ENCODE measurements around the gene TULP4. TPM values are rescaled to one million over a fixed set of nuclear protein-coding genes. Genes with fewer than 3 reads are reported as not detected.

Gene TULP4
- total RNA-seq, 1 donor from 2014 or later, result 406 TPM

DNA sequence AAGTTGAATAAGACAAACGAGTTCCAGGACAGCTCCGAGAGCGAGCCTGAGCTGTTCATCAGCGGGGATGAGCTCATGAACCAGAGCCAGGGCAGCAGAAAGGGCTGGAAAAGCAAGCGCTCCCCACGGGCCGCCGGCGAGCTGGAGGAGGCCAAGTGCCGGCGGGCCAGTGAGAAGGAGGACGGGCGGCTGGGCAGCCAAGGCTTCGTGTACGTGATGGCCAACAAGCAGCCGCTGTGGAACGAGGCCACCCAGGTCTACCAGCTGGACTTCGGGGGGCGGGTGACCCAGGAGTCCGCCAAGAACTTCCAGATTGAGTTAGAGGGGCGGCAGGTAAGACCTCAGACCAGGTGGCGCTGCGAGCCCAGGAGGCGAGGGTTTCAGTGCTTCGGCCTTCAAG, 191.6 kb downstream of the TULP4 start:
- Mint-ChIP-seq H3K27me3 (ENCODE audit: unreplicated experiment) (peaks cover 4% of the 10 kb centered on the region), H3K36me3 (ENCODE audit: unreplicated experiment) (no peaks in the 10 kb centered on the region), H3K27ac (ENCODE audit: unreplicated experiment) (no peak overlapping the region), H3K4me1 (ENCODE audit: low read depth, unreplicated experiment) (peaks cover 7% of the 10 kb centered on the region), H3K4me3 (ENCODE audit: unreplicated experiment) (no peak overlapping the region), H3K9me3 (ENCODE audit: unreplicated experiment) (peaks cover 10% of the 10 kb centered on the region)
- TF ChIP-seq, protein P1, sequence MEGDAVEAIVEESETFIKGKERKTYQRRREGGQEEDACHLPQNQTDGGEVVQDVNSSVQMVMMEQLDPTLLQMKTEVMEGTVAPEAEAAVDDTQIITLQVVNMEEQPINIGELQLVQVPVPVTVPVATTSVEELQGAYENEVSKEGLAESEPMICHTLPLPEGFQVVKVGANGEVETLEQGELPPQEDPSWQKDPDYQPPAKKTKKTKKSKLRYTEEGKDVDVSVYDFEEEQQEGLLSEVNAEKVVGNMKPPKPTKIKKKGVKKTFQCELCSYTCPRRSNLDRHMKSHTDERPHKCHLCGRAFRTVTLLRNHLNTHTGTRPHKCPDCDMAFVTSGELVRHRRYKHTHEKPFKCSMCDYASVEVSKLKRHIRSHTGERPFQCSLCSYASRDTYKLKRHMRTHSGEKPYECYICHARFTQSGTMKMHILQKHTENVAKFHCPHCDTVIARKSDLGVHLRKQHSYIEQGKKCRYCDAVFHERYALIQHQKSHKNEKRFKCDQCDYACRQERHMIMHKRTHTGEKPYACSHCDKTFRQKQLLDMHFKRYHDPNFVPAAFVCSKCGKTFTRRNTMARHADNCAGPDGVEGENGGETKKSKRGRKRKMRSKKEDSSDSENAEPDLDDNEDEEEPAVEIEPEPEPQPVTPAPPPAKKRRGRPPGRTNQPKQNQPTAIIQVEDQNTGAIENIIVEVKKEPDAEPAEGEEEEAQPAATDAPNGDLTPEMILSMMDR (IDR thresholded peaks at IDR 0.05; ENCODE audit: partially characterized antibody, unreplicated experiment), result no peak
- no peak for DNase-seq

DNA sequence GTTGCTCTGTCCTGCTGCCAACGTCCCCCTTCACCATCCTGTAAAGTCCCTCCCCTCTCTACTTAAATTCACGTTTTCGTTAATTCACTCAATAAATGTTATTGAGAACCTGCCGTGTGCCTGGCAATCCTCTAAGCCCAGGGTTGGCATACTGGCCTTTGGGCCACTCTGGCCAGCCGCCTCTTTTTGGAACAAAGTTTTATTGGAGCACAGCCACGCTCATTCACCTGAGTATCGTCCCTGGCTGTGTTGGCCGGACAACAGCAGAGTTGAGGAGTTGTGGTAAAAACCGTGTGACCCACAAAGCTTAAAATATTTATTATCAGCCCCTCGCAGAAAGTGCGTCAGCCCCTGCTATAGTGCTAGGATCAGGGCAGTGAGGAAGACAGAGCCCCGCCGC, 192.9 kb downstream of the TULP4 start:
- peaks cover 10% of the 10 kb centered on the region for H3K9me3 Mint-ChIP-seq (ENCODE audit: unreplicated experiment)
- TF ChIP-seq, protein P1 (IDR thresholded peaks at IDR 0.05; ENCODE audit: partially characterized antibody, unreplicated experiment), result no peak
- H3K36me3 Mint-ChIP-seq (ENCODE audit: unreplicated experiment), result no peaks in the 10 kb centered on the region
- no peak overlapping the region for H3K4me3 Mint-ChIP-seq (ENCODE audit: unreplicated experiment)
- H3K27me3 Mint-ChIP-seq (ENCODE audit: unreplicated experiment), result peaks cover 4% of the 10 kb centered on the region
- no peak for DNase-seq
- peaks cover 7% of the 10 kb centered on the region for H3K4me1 Mint-ChIP-seq (ENCODE audit: low read depth, unreplicated experiment)
- no peak overlapping the region for H3K27ac Mint-ChIP-seq (ENCODE audit: unreplicated experiment)

DNA sequence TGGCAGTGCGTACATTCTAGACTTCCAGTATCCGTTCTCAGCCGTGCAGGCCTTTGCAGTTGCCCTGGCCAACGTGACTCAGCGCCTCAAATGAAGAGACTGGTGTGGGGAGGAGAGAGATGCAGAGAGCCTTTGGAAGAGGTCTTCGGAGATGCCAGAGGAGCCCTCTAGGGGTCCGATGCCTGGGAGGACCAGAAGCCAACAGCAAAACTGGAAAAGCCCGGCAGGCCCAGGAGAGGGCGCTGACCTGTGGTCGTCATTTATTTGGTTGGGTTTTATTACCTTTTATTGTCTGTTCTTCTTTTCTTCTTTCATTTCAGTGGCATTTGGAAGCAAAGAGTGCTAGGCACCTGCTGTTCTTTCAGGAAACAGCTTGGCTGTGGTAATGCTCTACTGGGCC, 194.3 kb downstream of the TULP4 start:
- H3K4me3 Mint-ChIP-seq (ENCODE audit: unreplicated experiment), result no peak overlapping the region
- TF ChIP-seq, protein P1 (IDR thresholded peaks at IDR 0.05; ENCODE audit: partially characterized antibody, unreplicated experiment), result peak; percentile 67
- peaks cover 5% of the 10 kb centered on the region for H3K4me1 Mint-ChIP-seq (ENCODE audit: low read depth, unreplicated experiment)
- H3K9me3 Mint-ChIP-seq (ENCODE audit: unreplicated experiment), result peaks cover 7% of the 10 kb centered on the region
- peak overlapping the region; percentile 70 for H3K27ac Mint-ChIP-seq (ENCODE audit: unreplicated experiment)
- H3K27me3 Mint-ChIP-seq (ENCODE audit: unreplicated experiment), result peaks cover under 1% of the 10 kb centered on the region
- peak; percentile 76 for DNase-seq
- no peaks in the 10 kb centered on the region for H3K36me3 Mint-ChIP-seq (ENCODE audit: unreplicated experiment)

DNA sequence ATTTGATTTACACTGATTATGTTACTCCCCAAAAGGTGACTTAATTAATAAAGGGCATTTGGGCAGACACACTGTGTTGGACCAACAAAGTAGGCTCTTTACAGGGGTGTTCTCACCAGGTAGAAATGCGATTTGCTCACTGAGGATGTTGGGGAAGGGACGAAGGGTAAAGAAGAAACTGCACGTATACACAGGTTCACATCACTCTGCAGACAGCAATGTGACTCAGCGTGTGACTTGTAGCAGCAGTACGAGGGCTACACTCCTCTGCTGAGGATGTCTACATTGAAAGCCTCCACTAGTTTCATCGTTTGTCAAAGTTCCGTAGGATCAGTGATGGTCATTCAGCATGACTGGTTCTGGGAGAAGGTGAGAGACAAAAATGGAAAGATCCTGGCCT, 194.9 kb downstream of the TULP4 start:
- peaks cover 7% of the 10 kb centered on the region for H3K9me3 Mint-ChIP-seq (ENCODE audit: unreplicated experiment)
- no peak for DNase-seq
- H3K27me3 Mint-ChIP-seq (ENCODE audit: unreplicated experiment), result no peaks in the 10 kb centered on the region
- no peak overlapping the region for H3K27ac Mint-ChIP-seq (ENCODE audit: unreplicated experiment)
- H3K4me3 Mint-ChIP-seq (ENCODE audit: unreplicated experiment), result no peak overlapping the region
- TF ChIP-seq, protein P1 (IDR thresholded peaks at IDR 0.05; ENCODE audit: partially characterized antibody, unreplicated experiment), result no peak
- peaks cover 5% of the 10 kb centered on the region for H3K4me1 Mint-ChIP-seq (ENCODE audit: low read depth, unreplicated experiment)
- H3K36me3 Mint-ChIP-seq (ENCODE audit: unreplicated experiment), result no peaks in the 10 kb centered on the region

DNA sequence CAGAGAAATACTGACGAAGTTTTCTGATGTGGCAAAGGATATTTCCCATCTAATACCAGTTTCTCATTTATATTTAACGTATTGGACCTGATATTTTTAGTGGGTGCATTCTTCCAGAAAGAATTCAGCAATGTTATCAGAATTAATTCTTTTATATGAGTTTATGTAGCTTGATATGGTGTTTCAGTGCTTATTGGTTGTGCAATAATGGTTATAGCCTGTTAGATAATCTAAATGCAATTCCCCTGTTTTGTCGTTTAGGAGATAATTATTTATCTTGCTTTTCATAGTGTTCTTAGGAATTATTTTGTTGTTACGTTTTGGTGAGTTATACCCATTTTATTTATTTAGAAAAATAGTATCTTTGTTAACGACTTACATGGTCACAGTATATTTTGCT, 196.2 kb downstream of the TULP4 start:
- Mint-ChIP-seq H3K4me1 (ENCODE audit: low read depth, unreplicated experiment) (peaks cover 5% of the 10 kb centered on the region), H3K27ac (ENCODE audit: unreplicated experiment) (no peak overlapping the region), H3K27me3 (ENCODE audit: unreplicated experiment) (no peaks in the 10 kb centered on the region), H3K9me3 (ENCODE audit: unreplicated experiment) (peaks cover 4% of the 10 kb centered on the region), H3K4me3 (ENCODE audit: unreplicated experiment) (no peak overlapping the region), H3K36me3 (ENCODE audit: unreplicated experiment) (no peaks in the 10 kb centered on the region)
- no peak for DNase-seq
- TF ChIP-seq, protein P1 (IDR thresholded peaks at IDR 0.05; ENCODE audit: partially characterized antibody, unreplicated experiment), result no peak
